Aorta (tissue), 5 donors: ENCODE results near the gene SENP8. TPM values are rescaled to one million over a fixed set of nuclear protein-coding genes. Genes with fewer than 3 reads are reported as not detected.
"Not testable (repeated sequence)": the region's sequence is repeated elsewhere in the genome, so short reads cannot be mapped to it uniquely, and the experiment has no call there.

Experiments used
- ATAC-seq: fragments of 200-7000 bp; cut with Tn5 transposase; one replicate; pipeline ENCODE4 v1.9.1; 2022; ENCODE audit warnings: moderate library complexity; ENCODE audit not compliant: low FRiP score
- DNase-seq, 2 donors: peaks; one replicate each; pipeline ENCODE4 v3.0.0-alpha.2; 2020
- H3K27ac ChIP-seq, 2 donors: one replicate each; pipeline ENCODE4 v1.5.1; 2013; ENCODE audit warnings: low read length in 2 of 2, mild to moderate bottlenecking in 2 of 2, moderate library complexity in 2 of 2, control low read depth in 1 of 2, inconsistent platforms in 1 of 2, low read depth in 1 of 2
- H3K27me3 ChIP-seq, 2 donors: one replicate each; pipeline ENCODE4 v1.6.1; 2013; ENCODE audit warnings: control low read depth in 1 of 2, low read length in 1 of 2, mild to moderate bottlenecking in 1 of 2, moderate library complexity in 1 of 2; ENCODE audit not compliant: insufficient read depth in 2 of 2, control insufficient read depth in 1 of 2
- H3K36me3 ChIP-seq, 2 donors: one replicate each; pipeline ENCODE4 v1.6.1; 2013; ENCODE audit warnings: control low read depth in 1 of 2, low read length in 1 of 2, mild to moderate bottlenecking in 1 of 2; ENCODE audit not compliant: insufficient read depth in 2 of 2, control insufficient read depth in 1 of 2
- H3K4me1 ChIP-seq, 2 donors: one replicate each; pipeline ENCODE4 v1.6.1; 2013; ENCODE audit warnings: low read length in 2 of 2, control low read depth in 1 of 2, mild to moderate bottlenecking in 1 of 2, moderate library complexity in 1 of 2; ENCODE audit not compliant: insufficient read depth in 2 of 2, control insufficient read depth in 1 of 2
- H3K4me3 ChIP-seq, 2 donors: one replicate each; pipeline ENCODE4 v1.5.1; 2013; ENCODE audit warnings: low read length in 2 of 2, control low read depth in 1 of 2, mild to moderate bottlenecking in 1 of 2
- H3K9me3 ChIP-seq: one replicate; pipeline ENCODE4 v1.6.1; 2013; ENCODE audit warnings: mild to moderate bottlenecking, low read length; ENCODE audit not compliant: control insufficient read depth
- WGBS, 2 donors: extraction: QIAGEN DNeasy Blood & Tissue Kit; methylation state at CpG; one replicate each; pipeline ENCODE4 v1.1.7; 2013; 5-methylcytosine and 5-hydroxymethylcytosine counted together
- intact Hi-C, 2 donors: fragments of 100-400 bp; cut with DNase I; formaldehyde crosslinking; loops; one replicate each; pipeline versions ENCODE4 v1.14.2 to v1.15.0; 2022
- polyA plus RNA-seq, 2 donors: library from polyadenylated mRNA; stranded (reverse); fragments of 200-250 nt; gene quantifications; one replicate each; pipeline ENCODE4 v1.2.3, GENCODE V29; 2013
- total RNA-seq, 2 donors: library from RNA; stranded (reverse); fragmentation: NEBNext Ultra II Directional; extraction: Animal tissue kit (Norgen Biotek cat#: 25700); gene quantifications; one replicate each; pipeline ENCODE4 v1.2.1, GENCODE V29; 2021
- donor health status: healthy with polysubstance abuse.
- donor health status: Bipolar disorder and iron deficiency.
- donor health status: DM: no; HTN: no; CAD: no.
- donor health status: DM: no; HTN: no; CAD: no.
- donor health status: DM: yes; HTN: yes; CAD: no.

The SENP8 gene
- total and polyA plus RNA-seq, 4 donors: 0.46 to 1.8 (median 1.4) TPM

GRCh38 chr15:72168808-72169190 lies 50.6 kb downstream of the SENP8 start:
- peak in 1 of 2 donors; percentile 37 for DNase-seq
- 25 to 26% methylated on average over 4 of the region's 4 CpGs for WGBS, 2 donors
- Histone ChIP-seq H3K9me3 (no peaks in the 10 kb centered on the region), H3K4me1 (no peaks in the 10 kb centered on the region), H3K36me3 (no peaks in the 10 kb centered on the region), H3K27me3 (no peaks in the 10 kb centered on the region), H3K27ac (no peak overlapping the region), H3K4me3 (no peak overlapping the region)
- no peak for ATAC-seq
- intact Hi-C loops: no loop called here

GRCh38 chr15:72169236-72169920 lies 51.2 kb downstream of the SENP8 start:
- intact Hi-C loops: no loop called here
- H3K4me1 ChIP-seq: no peaks in the 10 kb centered on the region
- no peak overlapping the region for H3K27ac ChIP-seq
- H3K9me3 ChIP-seq: no peaks in the 10 kb centered on the region
- no peak overlapping the region for H3K4me3 ChIP-seq
- DNase-seq (peak; percentile 29 to 62), ATAC-seq (no peak)
- no peaks in the 10 kb centered on the region for H3K36me3 ChIP-seq
- 82 to 90% methylated on average over 10 of the region's 10 CpGs for WGBS, 2 donors
- H3K27me3 ChIP-seq: no peaks in the 10 kb centered on the region

GRCh38 chr15:72169921-72170611 lies 51.9 kb downstream of the SENP8 start:
- intact Hi-C loops: no loop called here
- Histone ChIP-seq H3K27me3 (no peaks in the 10 kb centered on the region), H3K9me3 (no peaks in the 10 kb centered on the region), H3K36me3 (no peaks in the 10 kb centered on the region), H3K4me1 (no peaks in the 10 kb centered on the region), H3K27ac (no peak overlapping the region), H3K4me3 (no peak overlapping the region)
- ATAC-seq: no peak
- 94 to 95% methylated on average over 16 of the region's 16 CpGs for WGBS, 2 donors
- DNase-seq: peak; percentile 23 to 58

- Histone ChIP-seq H3K4me1 (no peaks in the 10 kb centered on the region), H3K27me3 (no peaks in the 10 kb centered on the region), H3K27ac (no peak overlapping the region), H3K4me3 (no peak overlapping the region), H3K9me3 (no peaks in the 10 kb centered on the region), H3K36me3 (no peaks in the 10 kb centered on the region)
- ATAC-seq: no peak
- intact Hi-C loops: no loop called here
- WGBS, 2 donors: 92 to 95% methylated on average over 7 of the region's 7 CpGs
- DNase-seq: peak in 1 of 2 donors; percentile 23
Observed at GRCh38 chr15:72170691-72171090, 52.5 kb downstream of the SENP8 start.

GRCh38 chr15:72171978-72172377 lies 53.8 kb downstream of the SENP8 start:
- ATAC-seq, H3K4me3 ChIP-seq, H3K4me1 ChIP-seq, H3K36me3 ChIP-seq, intact Hi-C loops, H3K27ac ChIP-seq, H3K27me3 ChIP-seq, H3K9me3 ChIP-seq: not testable (repeated sequence)
- WGBS, 2 donors: 92 to 94% methylated on average over 10 of the region's 10 CpGs
- DNase-seq: peak in 1 of 2 donors; percentile 20

- no peaks in the 10 kb centered on the region for H3K9me3 ChIP-seq
- no peaks in the 10 kb centered on the region for H3K4me1 ChIP-seq
- DNase-seq (peak in 1 of 2 donors; percentile 20), ATAC-seq (no peak)
- H3K4me3 ChIP-seq: no peak overlapping the region
- intact Hi-C loops: no loop called here
- no peaks in the 10 kb centered on the region for H3K36me3 ChIP-seq
- WGBS, 2 donors: 91% methylated on average over 5 of the region's 5 CpGs
- H3K27ac ChIP-seq: no peak overlapping the region
- H3K27me3 ChIP-seq: no peaks in the 10 kb centered on the region
Observed at GRCh38 chr15:72172796-72173195, 54.6 kb downstream of the SENP8 start.

GRCh38 chr15:72173401-72173800 lies 55.2 kb downstream of the SENP8 start:
- Histone ChIP-seq H3K4me3 (no peak overlapping the region), H3K36me3 (no peaks in the 10 kb centered on the region), H3K4me1 (no peaks in the 10 kb centered on the region), H3K27ac (no peak overlapping the region), H3K9me3 (no peaks in the 10 kb centered on the region), H3K27me3 (no peaks in the 10 kb centered on the region)
- no peak for ATAC-seq
- peak in 1 of 2 donors; percentile 23 for DNase-seq
- intact Hi-C loops: no loop called here
- WGBS, 2 donors: 96% methylated on average over 6 of the region's 6 CpGs

GRCh38 chr15:72173864-72174550 lies 55.8 kb downstream of the SENP8 start:
- no peaks in the 10 kb centered on the region for H3K9me3 ChIP-seq
- H3K27me3 ChIP-seq: no peaks in the 10 kb centered on the region
- DNase-seq (peak in 1 of 2 donors; percentile 21), ATAC-seq (no peak)
- no peaks in the 10 kb centered on the region for H3K4me1 ChIP-seq
- no peaks in the 10 kb centered on the region for H3K36me3 ChIP-seq
- WGBS, 2 donors: 85 to 93% methylated on average over 12 of the region's 12 CpGs
- no peak overlapping the region for H3K4me3 ChIP-seq
- intact Hi-C loops: no loop called here
- H3K27ac ChIP-seq: no peak overlapping the region
